HG02938 (cell line): ENCODE measurements around the gene CORO1A.
A peak's percentile ranks its signal among the peaks of the same experiment; 100 is the strongest.
"Not testable (repeated sequence)": the region's sequence is repeated elsewhere in the genome, so short reads cannot be mapped to it uniquely, and the experiment has no call there.

Source experiments
- ATAC-seq: cut with Tn5 transposase; IDR thresholded peaks from one replicate; pipeline ENCODE4 v1.9.1; 2021; ENCODE audit warnings: mild to moderate bottlenecking, moderate library complexity; ENCODE audit not compliant: unreplicated experiment

Gene CORO1A

GRCh38 chr16:30183233-30184095 is at the start of gene CORO1A:
Gene CORO1A (plus strand): TSS chr16:30183602. CDS start chr16:30185210, 1,608 bp downstream.
- ATAC-seq: peak; percentile 37

- no peak for ATAC-seq
These were observed 46.3 kb upstream of the CORO1A start for GRCh38 chr16:30136971-30137605.

- ATAC-seq: no peak
These were observed 45.5 kb upstream of the CORO1A start for GRCh38 chr16:30137897-30138296.

- no peak for ATAC-seq
These were observed 43.6 kb upstream of the CORO1A start for GRCh38 chr16:30139583-30140481.

- ATAC-seq: no peak
These were observed 41.7 kb upstream of the CORO1A start for GRCh38 chr16:30141750-30142149.

DNA sequence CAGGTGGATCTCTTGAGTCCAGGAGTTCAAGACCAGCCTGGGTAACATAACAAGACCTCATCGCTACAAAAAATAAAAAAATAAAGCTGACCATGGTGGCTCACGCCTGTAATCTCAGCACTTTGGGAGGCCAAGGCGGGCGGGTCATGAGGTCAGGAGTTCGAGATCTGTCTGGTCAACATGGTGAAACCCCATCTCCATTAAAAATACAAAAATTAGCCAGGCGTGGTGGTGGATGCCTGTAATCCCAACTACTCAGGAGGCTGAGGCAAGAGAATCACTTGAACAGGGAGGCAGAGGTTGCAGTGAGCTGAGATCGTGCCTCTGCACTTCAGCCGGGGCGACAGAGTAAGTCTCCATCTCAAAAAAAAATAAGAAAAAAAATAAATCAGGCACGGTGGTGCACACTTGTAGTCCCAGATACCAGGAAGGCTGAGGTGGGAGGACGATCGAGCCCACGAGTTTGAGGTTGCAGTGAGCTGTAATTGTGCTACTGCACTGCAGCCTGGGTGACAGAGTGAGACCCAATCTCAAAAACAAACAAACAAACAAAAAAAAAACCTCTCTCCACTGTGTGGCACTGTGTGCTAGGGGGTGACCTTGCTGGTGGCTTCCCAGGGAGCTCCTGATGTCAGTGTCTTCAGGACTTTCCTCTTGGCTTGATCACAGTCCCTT is 40.6 kb upstream of the CORO1A start:
- no peak for ATAC-seq

DNA sequence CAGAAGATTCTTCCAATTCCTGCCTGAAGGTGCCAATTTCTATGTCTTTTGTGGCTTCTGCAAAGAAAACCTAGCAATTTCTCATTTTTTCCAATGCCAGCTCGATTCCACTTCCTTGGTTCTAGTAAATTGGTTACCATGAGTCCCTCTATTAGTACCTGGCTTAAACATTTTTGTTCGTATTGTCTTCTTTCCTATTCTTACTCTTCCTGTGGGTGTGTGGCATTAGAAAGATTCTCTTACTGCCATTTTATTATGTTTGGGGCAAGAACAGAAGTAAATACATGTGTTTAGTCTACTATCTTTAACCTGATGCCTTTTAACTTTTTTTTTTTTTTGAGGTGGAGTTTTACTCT is 40.1 kb upstream of the CORO1A start:
- no peak for ATAC-seq

GRCh38 chr16:30144017-30144416 is 39.4 kb upstream of the CORO1A start:
- no peak for ATAC-seq

DNA sequence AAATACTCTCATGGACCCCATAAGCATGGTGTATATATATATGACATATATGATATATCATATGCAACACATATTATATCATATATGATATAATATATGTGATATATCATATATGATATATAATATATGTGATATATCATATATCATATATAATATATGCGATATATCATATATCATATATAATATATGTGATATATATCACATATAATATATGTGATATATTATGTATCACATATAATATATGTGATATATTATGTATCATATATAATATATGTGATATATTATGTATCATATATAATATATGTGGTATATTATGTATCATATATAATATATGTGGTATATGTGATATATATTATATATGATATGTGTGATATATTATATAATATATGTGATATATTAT is 38.5 kb upstream of the CORO1A start:
- no peak for ATAC-seq

DNA sequence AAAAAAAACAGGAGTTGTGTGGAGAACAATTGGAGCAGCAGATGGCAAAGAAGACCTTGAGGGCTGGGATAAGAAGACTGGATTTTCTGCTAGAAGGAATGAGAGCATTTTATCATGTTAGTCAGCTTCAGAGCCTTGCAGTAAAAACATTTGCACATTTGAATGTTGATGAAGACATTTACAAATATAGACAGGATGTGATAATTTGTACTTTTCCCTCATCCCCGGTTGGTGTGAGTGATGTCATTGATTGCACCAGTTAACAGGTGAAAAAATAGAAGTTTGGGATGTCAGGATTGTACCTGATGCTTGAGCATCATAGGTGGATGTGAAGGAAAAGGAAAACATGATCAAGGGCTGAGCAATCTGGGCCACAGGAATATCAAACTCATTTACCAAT is 37.7 kb upstream of the CORO1A start:
- no peak for ATAC-seq

DNA sequence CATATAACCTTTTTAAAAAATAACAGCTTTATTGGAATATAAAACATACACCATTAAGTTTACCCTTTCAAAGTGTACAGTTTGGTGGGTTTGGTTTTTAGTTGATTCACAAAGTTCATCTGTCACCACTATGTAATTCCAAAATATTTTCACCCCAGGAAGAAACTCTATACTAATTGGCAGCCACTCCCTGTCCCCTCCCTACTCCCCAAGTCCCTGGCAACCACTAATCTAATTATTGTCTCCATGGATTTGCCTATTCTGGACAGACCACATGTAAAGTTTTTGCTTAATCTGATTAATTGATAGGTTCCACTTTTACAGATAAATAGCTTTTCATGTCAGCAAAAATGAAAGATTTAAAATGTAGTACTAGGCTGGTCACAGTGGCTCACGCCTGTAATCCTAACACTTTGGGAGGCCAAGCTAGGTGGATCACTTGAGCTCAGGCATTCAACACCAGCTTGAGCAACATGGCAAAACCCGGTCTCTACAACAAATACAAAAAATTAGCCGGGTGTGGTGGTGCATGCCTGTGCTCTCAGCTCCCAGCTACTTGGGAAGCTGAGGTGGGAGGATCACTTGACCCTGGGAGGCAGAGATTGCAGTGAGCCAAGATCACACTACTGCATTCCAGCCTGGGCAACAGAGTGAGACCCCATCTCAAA is 35.4 kb upstream of the CORO1A start:
- no peak for ATAC-seq

GRCh38 chr16:30149250-30149930 is 34.0 kb upstream of the CORO1A start:
- ATAC-seq: no peak

- ATAC-seq: no peak
These were observed 32.3 kb upstream of the CORO1A start for GRCh38 chr16:30151091-30151490.

- ATAC-seq: no peak
These were observed 30.9 kb upstream of the CORO1A start for GRCh38 chr16:30152517-30152916.

GRCh38 chr16:30155188-30155587 is 28.2 kb upstream of the CORO1A start:
- no peak for ATAC-seq

- no peak for ATAC-seq
These were observed 26.2 kb upstream of the CORO1A start for GRCh38 chr16:30157214-30157613.

DNA sequence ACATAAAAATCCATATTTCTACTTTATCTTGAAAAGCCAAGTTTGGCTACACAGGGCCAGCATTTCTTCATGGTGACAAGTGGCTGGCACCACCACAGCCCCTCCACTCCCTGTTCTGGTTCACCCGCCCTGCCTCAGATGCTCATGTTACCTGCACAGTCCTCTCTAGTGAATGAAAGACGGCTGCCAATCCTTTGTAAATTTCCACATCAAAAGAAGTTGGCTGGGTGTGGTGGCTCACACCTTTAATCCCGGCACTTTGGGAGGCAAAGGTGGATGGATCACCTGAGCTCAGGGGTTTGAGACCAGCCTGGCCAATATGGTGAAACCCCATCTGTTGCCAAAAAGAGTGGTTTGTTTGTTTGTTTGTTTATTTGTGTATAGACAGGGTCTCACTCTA is 19.9 kb upstream of the CORO1A start:
- no peak for ATAC-seq

- ATAC-seq: no peak
These were observed 17.1 kb upstream of the CORO1A start for GRCh38 chr16:30166202-30166902.

DNA sequence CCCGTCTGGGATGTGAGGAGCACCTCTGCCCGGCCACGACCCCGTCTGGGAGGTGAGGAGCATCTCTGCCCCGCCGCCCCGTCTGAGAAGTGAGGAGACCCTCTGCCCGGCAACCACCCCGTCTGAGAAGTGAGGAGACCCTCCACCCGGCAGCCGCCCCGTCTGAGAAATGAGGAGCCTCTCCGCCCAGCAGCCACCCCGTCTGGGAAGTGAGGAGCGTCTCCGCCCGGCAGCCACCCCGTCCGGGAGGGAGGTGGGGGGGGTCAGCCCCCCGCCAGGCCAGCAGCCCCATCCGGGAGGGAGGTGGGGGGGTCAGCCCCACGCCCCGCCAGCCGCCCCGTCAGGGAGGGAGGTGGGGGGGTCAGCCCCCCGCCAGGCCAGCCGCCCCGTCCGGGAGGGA is 14.7 kb upstream of the CORO1A start:
- ATAC-seq: not testable (repeated sequence)
